ENCODE measurements around the gene PRLR.

DNA sequence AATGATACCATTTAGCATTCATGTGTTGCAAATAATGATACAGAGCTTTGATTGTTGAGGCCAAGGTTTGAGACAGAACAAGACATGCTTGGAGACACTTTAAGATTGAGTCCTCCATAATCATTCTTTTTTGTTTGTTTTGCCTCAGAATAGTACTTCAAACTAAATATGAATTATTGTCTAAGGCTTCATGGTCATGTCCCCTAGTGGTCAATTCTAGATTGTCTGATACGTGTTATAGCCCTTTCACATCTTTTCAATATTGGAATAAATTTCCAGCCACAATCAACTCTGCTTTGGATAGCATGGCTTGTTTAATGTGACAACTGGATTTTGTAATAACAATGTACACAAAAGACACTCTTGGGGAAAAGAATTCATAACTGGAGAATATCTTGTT is 64.2 kb downstream of the PRLR start:
- TF ChIP-seq CTCF (IDR thresholded peaks at IDR 0.05), result no peak
- TF ChIP-seq POLR2A (IDR thresholded peaks at IDR 0.05), result no peak

All from prostate gland (tissue), 2 donors.